Measurements from ENCODE around the gene DOK3.

DOK3 gene

GRCh38 chr5:177514541-177514940 is 4.9 kb upstream of the DOK3 start:
- DNase-seq (ENCODE audit: extremely low read depth in 1 of 2, low read depth in 1 of 2), result no peak

- no peak for DNase-seq (ENCODE audit: extremely low read depth in 1 of 2, low read depth in 1 of 2)
Measured at GRCh38 chr5:177513500-177513899, 3.9 kb upstream of the DOK3 start.

- DNase-seq (ENCODE audit: extremely low read depth in 1 of 2, low read depth in 1 of 2), result no peak
Measured at GRCh38 chr5:177512736-177513380, 3.2 kb upstream of the DOK3 start.

GRCh38 chr5:177511796-177512675 is 2.4 kb upstream of the DOK3 start:
- no peak for DNase-seq (ENCODE audit: extremely low read depth in 1 of 2, low read depth in 1 of 2)

GRCh38 chr5:177511181-177511580 is 1.6 kb upstream of the DOK3 start:
- DNase-seq (ENCODE audit: extremely low read depth in 1 of 2, low read depth in 1 of 2), result no peak

- DNase-seq (ENCODE audit: extremely low read depth in 1 of 2, low read depth in 1 of 2), result no peak
Measured at GRCh38 chr5:177510567-177511053, 984 bp upstream of the DOK3 start.

- no peak for DNase-seq (ENCODE audit: extremely low read depth in 1 of 2, low read depth in 1 of 2)
Measured at GRCh38 chr5:177509991-177510566, 453 bp upstream of the DOK3 start.

GRCh38 chr5:177508837-177509236 is 789 bp downstream of the DOK3 start:
- DNase-seq (ENCODE audit: extremely low read depth in 1 of 2, low read depth in 1 of 2), result no peak

GRCh38 chr5:177508221-177508611 is 1.4 kb downstream of the DOK3 start:
- DNase-seq (ENCODE audit: extremely low read depth in 1 of 2, low read depth in 1 of 2), result no peak

- DNase-seq (ENCODE audit: extremely low read depth in 1 of 2, low read depth in 1 of 2), result no peak
Measured at GRCh38 chr5:177507596-177508220, 1.9 kb downstream of the DOK3 start.

GRCh38 chr5:177507165-177507564 is 2.5 kb downstream of the DOK3 start:
- no peak for DNase-seq (ENCODE audit: extremely low read depth in 1 of 2, low read depth in 1 of 2)

GRCh38 chr5:177505075-177505474 is 4.6 kb downstream of the DOK3 start:
- DNase-seq (ENCODE audit: extremely low read depth in 1 of 2, low read depth in 1 of 2), result no peak

- DNase-seq (ENCODE audit: extremely low read depth in 1 of 2, low read depth in 1 of 2), result no peak
Measured at GRCh38 chr5:177504086-177505056, 5.3 kb downstream of the DOK3 start.

- DNase-seq (ENCODE audit: extremely low read depth in 1 of 2, low read depth in 1 of 2), result no peak
Measured at GRCh38 chr5:177503351-177504085, 6.1 kb downstream of the DOK3 start.

GRCh38 chr5:177502886-177503285 is 6.7 kb downstream of the DOK3 start:
- no peak for DNase-seq (ENCODE audit: extremely low read depth in 1 of 2, low read depth in 1 of 2)

- DNase-seq (ENCODE audit: extremely low read depth in 1 of 2, low read depth in 1 of 2), result no peak
Measured at GRCh38 chr5:177501874-177502678, 7.5 kb downstream of the DOK3 start.

GRCh38 chr5:177500685-177501522 is 8.7 kb downstream of the DOK3 start:
- peak; percentile 52 to 73 for DNase-seq (ENCODE audit: extremely low read depth in 1 of 2, low read depth in 1 of 2)

- no peak for DNase-seq (ENCODE audit: extremely low read depth in 1 of 2, low read depth in 1 of 2)
Measured at GRCh38 chr5:177499842-177500241, 9.8 kb downstream of the DOK3 start.
